Uterus (tissue), 2 donors: ENCODE results near the gene SH2D3C.

ENCODE experiments used
- CTCF ChIP-seq, 4 experiments: fragments of 200-600 bp in 2 of 4; fragments of 450-650 bp in 2 of 4; sonication (generic) in 2 of 4; IDR thresholded peaks; one replicate each; pipeline ENCODE4 v1.5.1; 2016 to 2019; ENCODE audit warnings: antibody characterized with exemption in 4 of 4, mild to moderate bottlenecking in 2 of 4, moderate library complexity in 1 of 4
- POLR2A ChIP-seq, 2 donors: fragments of 450-650 bp; IDR thresholded peaks; one replicate each; pipeline ENCODE4 v1.6.1; 2016; ENCODE audit warnings: antibody characterized with exemption in 2 of 2, mild to moderate bottlenecking in 1 of 2, moderate library complexity in 1 of 2

- TF ChIP-seq CTCF (IDR thresholded peaks at IDR 0.05) (no peak), POLR2A (IDR thresholded peaks at IDR 0.05) (no peak)
Observed at GRCh38 chr9:127776924-127777289, 1.6 kb downstream of the SH2D3C start.
